Measurements from ENCODE around the gene TMEM272. TPM values are rescaled to one million over a fixed set of nuclear protein-coding genes. Genes with fewer than 3 reads are reported as not detected.

TMEM272 gene
- total and polyA plus RNA-seq, 9 of the 15 experiments (the other 6 are each of a cell fraction or from before 2014, with no cell fraction given) = 0.04 to 0.16 (median 0.06) TPM; not detected in 2

GRCh38 chr13:51785712-51786424 lies 59.1 kb downstream of the TMEM272 start (continued):
- TF ChIP-seq ZNF551 (CRISPR knock-in tag; IDR thresholded peaks at IDR 0.05) (no peak), CTCF (IDR thresholded peaks at IDR 0.05 in 2 of 3, conservative IDR thresholded peaks at IDR 0.05 in 1 of 3; ENCODE audit: insufficient read depth in 2 of 3, low read depth in 1 of 3, low read length in 3 of 3) (no peak), MEF2A (IDR thresholded peaks at IDR 0.05; ENCODE audit: control insufficient read depth, low read depth, low read length) (no peak), ZNF644 (tag; IDR thresholded peaks at IDR 0.05; ENCODE audit: low read depth) (no peak), PBX2 (CRISPR knock-in tag; IDR thresholded peaks at IDR 0.05; ENCODE audit: low read depth) (no peak), PBX2 (tag; conservative IDR thresholded peaks at IDR 0.05; ENCODE audit: low read depth) (peak; percentile 78), MYC (IDR thresholded peaks at IDR 0.05; ENCODE audit: low read depth, low read length) (no peak), MYC (CRISPR knock-in tag; IDR thresholded peaks at IDR 0.05; ENCODE audit: borderline replicate concordance, low read depth) (no peak), ZBTB2 (IDR thresholded peaks at IDR 0.05) (no peak), ZNF384 (IDR thresholded peaks at IDR 0.05; ENCODE audit: low read depth, low read length) (no peak), ZSCAN29 (IDR thresholded peaks at IDR 0.05) (no peak), FOSL1 (tag; conservative IDR thresholded peaks at IDR 0.05) (peak; percentile 53; the same call in 1 of the 2 replicates), CHD4 (IDR thresholded peaks at IDR 0.05; ENCODE audit: insufficient read depth, insufficient replicate concordance, low read depth, low read length, poor library complexity, severe bottlenecking) (no peak), CBX8 (IDR thresholded peaks at IDR 0.05; ENCODE audit: borderline replicate concordance, extremely low read depth, low read depth, low read length, poor library complexity, severe bottlenecking) (no peak), THAP7 (CRISPR knock-in tag; IDR thresholded peaks at IDR 0.05) (no peak), HNRNPLL (IDR thresholded peaks at IDR 0.05; ENCODE audit: low read depth, low read length, poor library complexity, severe bottlenecking) (no peak), TCF15 (CRISPR knock-in tag; IDR thresholded peaks at IDR 0.05) (no peak), ZNF212 (CRISPR knock-in tag; IDR thresholded peaks at IDR 0.05) (no peak), ZNF57 (CRISPR knock-in tag; IDR thresholded peaks at IDR 0.05) (no peak)
